GM20000 (cell line): ENCODE data around the gene NRN1L.

ENCODE experiments used
- DNase-seq: peaks from one replicate; pipeline ENCODE4 v3.0.0; 2012; ENCODE audit warnings: low spot score
- CTCF ChIP-seq: IDR thresholded peaks from 2 replicates; pipeline ENCODE4 v1.5.1; 2012; ENCODE audit warnings: mild to moderate bottlenecking, control low read depth; ENCODE audit errors: extremely low read depth, missing control alignments

NRN1L gene

GRCh38 chr16:67844497-67844896 is 40.2 kb upstream of the NRN1L start:
- no peak for TF ChIP-seq CTCF
- DNase-seq, result no peak

- peak; percentile 34 for DNase-seq
- no peak for TF ChIP-seq CTCF
Observed at GRCh38 chr16:67845291-67846062, 39.2 kb upstream of the NRN1L start.

GRCh38 chr16:67846063-67846319 is 38.7 kb upstream of the NRN1L start:
- peak; percentile 19 for DNase-seq
- TF ChIP-seq CTCF, result no peak

GRCh38 chr16:67846320-67847063 is 38.2 kb upstream of the NRN1L start, which contains the start of gene NUTF2:
Gene NUTF2, plus strand, starts transcription at chr16:67846933. Its CDS starts 18,198 bp downstream, at chr16:67865131.
- no peak for TF ChIP-seq CTCF
- peak; percentile 98 for DNase-seq

GRCh38 chr16:67847064-67847861 is 37.4 kb upstream of the NRN1L start, which contains the start of gene CENPT:
Gene CENPT, minus strand, starts transcription at chr16:67847693. Its CDS starts 13,834 bp downstream, at chr16:67833859.
- no peak for TF ChIP-seq CTCF
- DNase-seq, result peak; percentile 34

GRCh38 chr16:67848118-67848517 is 36.6 kb upstream of the NRN1L start:
- TF ChIP-seq CTCF, result no peak
- DNase-seq, result no peak
